Measurements from ENCODE around the gene SMAD6.

- TF ChIP-seq, protein P1, sequence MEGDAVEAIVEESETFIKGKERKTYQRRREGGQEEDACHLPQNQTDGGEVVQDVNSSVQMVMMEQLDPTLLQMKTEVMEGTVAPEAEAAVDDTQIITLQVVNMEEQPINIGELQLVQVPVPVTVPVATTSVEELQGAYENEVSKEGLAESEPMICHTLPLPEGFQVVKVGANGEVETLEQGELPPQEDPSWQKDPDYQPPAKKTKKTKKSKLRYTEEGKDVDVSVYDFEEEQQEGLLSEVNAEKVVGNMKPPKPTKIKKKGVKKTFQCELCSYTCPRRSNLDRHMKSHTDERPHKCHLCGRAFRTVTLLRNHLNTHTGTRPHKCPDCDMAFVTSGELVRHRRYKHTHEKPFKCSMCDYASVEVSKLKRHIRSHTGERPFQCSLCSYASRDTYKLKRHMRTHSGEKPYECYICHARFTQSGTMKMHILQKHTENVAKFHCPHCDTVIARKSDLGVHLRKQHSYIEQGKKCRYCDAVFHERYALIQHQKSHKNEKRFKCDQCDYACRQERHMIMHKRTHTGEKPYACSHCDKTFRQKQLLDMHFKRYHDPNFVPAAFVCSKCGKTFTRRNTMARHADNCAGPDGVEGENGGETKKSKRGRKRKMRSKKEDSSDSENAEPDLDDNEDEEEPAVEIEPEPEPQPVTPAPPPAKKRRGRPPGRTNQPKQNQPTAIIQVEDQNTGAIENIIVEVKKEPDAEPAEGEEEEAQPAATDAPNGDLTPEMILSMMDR (conservative IDR thresholded peaks at IDR 0.05; ENCODE audit: low read depth in 2 of 2) = no peak
- TF ChIP-seq POLR2AphosphoS5 (IDR thresholded peaks at IDR 0.05; ENCODE audit: low read depth) (no peak), EZH2phosphoT487 (IDR thresholded peaks at IDR 0.05; ENCODE audit: unreplicated experiment) (no peak), ZNF331 (CRISPR knock-in tag; IDR thresholded peaks at IDR 0.05; ENCODE audit: low read depth) (no peak), EZH2 (IDR thresholded peaks at IDR 0.05; ENCODE audit: low read depth, unreplicated experiment) (no peak), CREB1 (CRISPR knock-in tag; IDR thresholded peaks at IDR 0.05; ENCODE audit: low read depth) (no peak), JUNB (IDR thresholded peaks at IDR 0.05; ENCODE audit: unreplicated experiment) (no peak), ZNF114 (CRISPR knock-in tag; IDR thresholded peaks at IDR 0.05) (no peak), STAT1 (IDR thresholded peaks at IDR 0.05; ENCODE audit: unreplicated experiment) (no peak), NANOG (IDR thresholded peaks at IDR 0.05; ENCODE audit: borderline replicate concordance) (no peak)
- TF ChIP-seq, protein P2, sequence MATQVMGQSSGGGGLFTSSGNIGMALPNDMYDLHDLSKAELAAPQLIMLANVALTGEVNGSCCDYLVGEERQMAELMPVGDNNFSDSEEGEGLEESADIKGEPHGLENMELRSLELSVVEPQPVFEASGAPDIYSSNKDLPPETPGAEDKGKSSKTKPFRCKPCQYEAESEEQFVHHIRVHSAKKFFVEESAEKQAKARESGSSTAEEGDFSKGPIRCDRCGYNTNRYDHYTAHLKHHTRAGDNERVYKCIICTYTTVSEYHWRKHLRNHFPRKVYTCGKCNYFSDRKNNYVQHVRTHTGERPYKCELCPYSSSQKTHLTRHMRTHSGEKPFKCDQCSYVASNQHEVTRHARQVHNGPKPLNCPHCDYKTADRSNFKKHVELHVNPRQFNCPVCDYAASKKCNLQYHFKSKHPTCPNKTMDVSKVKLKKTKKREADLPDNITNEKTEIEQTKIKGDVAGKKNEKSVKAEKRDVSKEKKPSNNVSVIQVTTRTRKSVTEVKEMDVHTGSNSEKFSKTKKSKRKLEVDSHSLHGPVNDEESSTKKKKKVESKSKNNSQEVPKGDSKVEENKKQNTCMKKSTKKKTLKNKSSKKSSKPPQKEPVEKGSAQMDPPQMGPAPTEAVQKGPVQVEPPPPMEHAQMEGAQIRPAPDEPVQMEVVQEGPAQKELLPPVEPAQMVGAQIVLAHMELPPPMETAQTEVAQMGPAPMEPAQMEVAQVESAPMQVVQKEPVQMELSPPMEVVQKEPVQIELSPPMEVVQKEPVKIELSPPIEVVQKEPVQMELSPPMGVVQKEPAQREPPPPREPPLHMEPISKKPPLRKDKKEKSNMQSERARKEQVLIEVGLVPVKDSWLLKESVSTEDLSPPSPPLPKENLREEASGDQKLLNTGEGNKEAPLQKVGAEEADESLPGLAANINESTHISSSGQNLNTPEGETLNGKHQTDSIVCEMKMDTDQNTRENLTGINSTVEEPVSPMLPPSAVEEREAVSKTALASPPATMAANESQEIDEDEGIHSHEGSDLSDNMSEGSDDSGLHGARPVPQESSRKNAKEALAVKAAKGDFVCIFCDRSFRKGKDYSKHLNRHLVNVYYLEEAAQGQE (IDR thresholded peaks at IDR 0.05; ENCODE audit: unreplicated experiment) = no peak
- TF ChIP-seq, protein P3, sequence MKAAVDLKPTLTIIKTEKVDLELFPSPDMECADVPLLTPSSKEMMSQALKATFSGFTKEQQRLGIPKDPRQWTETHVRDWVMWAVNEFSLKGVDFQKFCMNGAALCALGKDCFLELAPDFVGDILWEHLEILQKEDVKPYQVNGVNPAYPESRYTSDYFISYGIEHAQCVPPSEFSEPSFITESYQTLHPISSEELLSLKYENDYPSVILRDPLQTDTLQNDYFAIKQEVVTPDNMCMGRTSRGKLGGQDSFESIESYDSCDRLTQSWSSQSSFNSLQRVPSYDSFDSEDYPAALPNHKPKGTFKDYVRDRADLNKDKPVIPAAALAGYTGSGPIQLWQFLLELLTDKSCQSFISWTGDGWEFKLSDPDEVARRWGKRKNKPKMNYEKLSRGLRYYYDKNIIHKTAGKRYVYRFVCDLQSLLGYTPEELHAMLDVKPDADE (IDR thresholded peaks at IDR 0.05) = no peak
These were observed 58.3 kb downstream of the SMAD6 start for GRCh38 chr15:66760097-66760967.
